ENCODE measurements around the gene TEDC1.

DNA sequence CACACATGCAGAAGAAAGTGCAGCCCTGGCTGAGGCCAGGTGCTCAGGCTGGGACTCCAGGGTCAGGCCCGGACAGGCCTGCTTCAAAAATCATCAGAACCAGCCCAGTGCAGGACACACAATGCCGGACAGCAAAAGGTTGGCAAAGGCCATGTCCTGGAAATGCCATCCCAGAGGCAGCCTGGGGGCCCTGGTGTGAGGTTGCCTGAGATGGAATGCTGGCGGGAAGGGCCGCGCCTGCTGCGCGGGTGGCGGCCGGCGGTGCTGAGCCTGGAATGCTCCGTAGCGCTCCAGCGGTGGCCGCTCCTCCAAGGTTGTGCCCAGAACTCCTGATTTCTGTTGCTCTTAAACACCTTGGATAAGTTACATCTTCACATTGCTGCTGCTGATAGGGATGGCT lies 38.1 kb upstream of the TEDC1 start:
- TF ChIP-seq, protein P1, sequence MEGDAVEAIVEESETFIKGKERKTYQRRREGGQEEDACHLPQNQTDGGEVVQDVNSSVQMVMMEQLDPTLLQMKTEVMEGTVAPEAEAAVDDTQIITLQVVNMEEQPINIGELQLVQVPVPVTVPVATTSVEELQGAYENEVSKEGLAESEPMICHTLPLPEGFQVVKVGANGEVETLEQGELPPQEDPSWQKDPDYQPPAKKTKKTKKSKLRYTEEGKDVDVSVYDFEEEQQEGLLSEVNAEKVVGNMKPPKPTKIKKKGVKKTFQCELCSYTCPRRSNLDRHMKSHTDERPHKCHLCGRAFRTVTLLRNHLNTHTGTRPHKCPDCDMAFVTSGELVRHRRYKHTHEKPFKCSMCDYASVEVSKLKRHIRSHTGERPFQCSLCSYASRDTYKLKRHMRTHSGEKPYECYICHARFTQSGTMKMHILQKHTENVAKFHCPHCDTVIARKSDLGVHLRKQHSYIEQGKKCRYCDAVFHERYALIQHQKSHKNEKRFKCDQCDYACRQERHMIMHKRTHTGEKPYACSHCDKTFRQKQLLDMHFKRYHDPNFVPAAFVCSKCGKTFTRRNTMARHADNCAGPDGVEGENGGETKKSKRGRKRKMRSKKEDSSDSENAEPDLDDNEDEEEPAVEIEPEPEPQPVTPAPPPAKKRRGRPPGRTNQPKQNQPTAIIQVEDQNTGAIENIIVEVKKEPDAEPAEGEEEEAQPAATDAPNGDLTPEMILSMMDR (IDR thresholded peaks at IDR 0.05; ENCODE audit: low read length): no peak
- TF ChIP-seq EZH2 (optimal IDR thresholded peaks at IDR 0.05; ENCODE audit: low read depth, low read length): no peak
